H1 (cell line): Measurements from ENCODE around the gene SYNGR3.

Experiments
- BCL11A ChIP-seq, 2 experiments: IDR thresholded peaks; one replicate each; pipeline ENCODE4 v1.6.1; 2011; ENCODE audit warnings: low read depth in 2 of 2, low read length in 2 of 2, mild to moderate bottlenecking in 2 of 2
- CBX5 ChIP-seq: fragments of 300-800, 300-1000 bp; sonication (generic); IDR thresholded peaks from 2 replicates; pipeline ENCODE4 v1.7.1; 2016; ENCODE audit warnings: antibody characterized with exemption, low read length, low read depth
- KDM1A ChIP-seq: fragments of 200-600, 300-600 bp; sonication (generic); IDR thresholded peaks from 2 replicates; pipeline ENCODE4 v1.7.1; 2016; ENCODE audit warnings: mild to moderate bottlenecking, low read length, borderline replicate concordance
- MAFK ChIP-seq: IDR thresholded peaks from 2 replicates; pipeline ENCODE4 v1.6.1; 2012; ENCODE audit warnings: low read depth, mild to moderate bottlenecking, improper control_type of control experiment, low read length
- POLR2A ChIP-seq, 2 experiments: IDR thresholded peaks; 1 replicate in 1 of 2; 2 replicates in 1 of 2; pipeline ENCODE4 v1.6.1; 2011; ENCODE audit warnings: low read depth in 2 of 2, low read length in 2 of 2, mild to moderate bottlenecking in 2 of 2; ENCODE audit errors: control extremely low read depth in 1 of 2
- SP1 ChIP-seq: IDR thresholded peaks from 2 replicates; pipeline ENCODE4 v1.6.1; 2011; ENCODE audit warnings: low read depth, low read length
- TAF1 ChIP-seq: IDR thresholded peaks from 2 replicates; pipeline ENCODE4 v1.6.1; 2011; ENCODE audit warnings: mild to moderate bottlenecking, low read depth, low read length
- TBP ChIP-seq: IDR thresholded peaks from 2 replicates; pipeline ENCODE4 v1.6.1; 2011; ENCODE audit warnings: low read depth, low read length, improper control_type of control experiment
- TF ChIP-seq, protein P1 (sequence below), 3 experiments: IDR thresholded peaks; 1 replicate in 2 of 3; 2 replicates in 1 of 3; pipeline versions ENCODE4 v1.5.1 to v1.6.1; 2011; ENCODE audit warnings: low read length in 3 of 3, mild to moderate bottlenecking in 3 of 3, inconsistent platforms in 2 of 3, low read depth in 1 of 3, moderate library complexity in 1 of 3; ENCODE audit not compliant: insufficient read depth in 1 of 3; ENCODE audit errors: control extremely low read depth in 1 of 3
- TF ChIP-seq, protein P2 (sequence below): IDR thresholded peaks from 2 replicates; pipeline ENCODE4 v1.6.1; 2012; ENCODE audit warnings: low read length, inconsistent platforms

DNA sequence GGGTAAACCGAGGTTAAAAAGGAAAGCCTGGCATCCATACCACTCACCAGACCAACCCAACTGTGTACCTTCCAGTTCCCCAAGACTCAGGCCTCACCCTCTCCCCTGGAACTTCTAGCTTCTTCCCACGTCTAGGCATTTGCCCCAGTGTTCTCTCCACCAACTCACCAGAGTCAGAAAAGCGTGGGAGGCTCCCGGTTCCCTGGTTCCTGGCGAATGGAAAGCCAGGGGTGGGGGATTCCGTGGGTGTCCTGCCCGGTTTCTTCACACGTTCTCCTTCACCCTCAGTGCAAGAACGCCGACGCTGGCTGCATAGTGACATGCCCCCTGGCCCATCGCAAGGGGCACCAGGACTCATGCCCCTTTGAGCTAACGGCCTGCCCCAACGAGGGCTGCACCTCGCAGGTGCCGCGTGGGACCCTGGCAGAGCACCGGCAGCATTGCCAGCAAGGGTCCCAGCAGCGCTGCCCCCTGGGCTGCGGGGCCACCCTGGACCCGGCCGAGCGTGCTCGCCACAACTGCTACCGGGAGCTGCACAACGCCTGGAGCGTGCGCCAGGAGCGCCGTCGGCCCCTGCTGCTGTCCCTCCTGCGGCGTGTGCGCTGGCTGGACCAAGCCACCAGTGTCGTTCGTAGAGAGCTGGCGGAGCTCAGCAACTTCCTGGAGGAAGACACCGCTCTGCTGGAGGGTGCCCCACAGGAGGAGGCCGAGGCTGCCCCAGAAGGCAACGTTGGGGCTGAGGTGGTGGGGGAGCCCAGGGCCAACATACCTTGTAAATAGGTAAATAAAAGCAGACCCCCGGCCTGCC is 21.4 kb upstream of the SYNGR3 start:
- TF ChIP-seq TBP: no peak
- TF ChIP-seq, protein P1, sequence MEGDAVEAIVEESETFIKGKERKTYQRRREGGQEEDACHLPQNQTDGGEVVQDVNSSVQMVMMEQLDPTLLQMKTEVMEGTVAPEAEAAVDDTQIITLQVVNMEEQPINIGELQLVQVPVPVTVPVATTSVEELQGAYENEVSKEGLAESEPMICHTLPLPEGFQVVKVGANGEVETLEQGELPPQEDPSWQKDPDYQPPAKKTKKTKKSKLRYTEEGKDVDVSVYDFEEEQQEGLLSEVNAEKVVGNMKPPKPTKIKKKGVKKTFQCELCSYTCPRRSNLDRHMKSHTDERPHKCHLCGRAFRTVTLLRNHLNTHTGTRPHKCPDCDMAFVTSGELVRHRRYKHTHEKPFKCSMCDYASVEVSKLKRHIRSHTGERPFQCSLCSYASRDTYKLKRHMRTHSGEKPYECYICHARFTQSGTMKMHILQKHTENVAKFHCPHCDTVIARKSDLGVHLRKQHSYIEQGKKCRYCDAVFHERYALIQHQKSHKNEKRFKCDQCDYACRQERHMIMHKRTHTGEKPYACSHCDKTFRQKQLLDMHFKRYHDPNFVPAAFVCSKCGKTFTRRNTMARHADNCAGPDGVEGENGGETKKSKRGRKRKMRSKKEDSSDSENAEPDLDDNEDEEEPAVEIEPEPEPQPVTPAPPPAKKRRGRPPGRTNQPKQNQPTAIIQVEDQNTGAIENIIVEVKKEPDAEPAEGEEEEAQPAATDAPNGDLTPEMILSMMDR (IDR thresholded peaks at IDR 0.05; ENCODE audit: control extremely low read depth in 1 of 3, insufficient read depth in 1 of 3, low read depth in 1 of 3, low read length in 3 of 3): no peak
- no peak for TF ChIP-seq MAFK
- no peak for TF ChIP-seq TAF1
- no peak for TF ChIP-seq BCL11A (IDR thresholded peaks at IDR 0.05; ENCODE audit: low read depth in 2 of 2, low read length in 2 of 2)
- TF ChIP-seq POLR2A (IDR thresholded peaks at IDR 0.05; ENCODE audit: control extremely low read depth in 1 of 2, low read depth in 2 of 2, low read length in 2 of 2): no peak
- TF ChIP-seq CBX5: no peak
- no peak for TF ChIP-seq SP1
- TF ChIP-seq, protein P2, sequence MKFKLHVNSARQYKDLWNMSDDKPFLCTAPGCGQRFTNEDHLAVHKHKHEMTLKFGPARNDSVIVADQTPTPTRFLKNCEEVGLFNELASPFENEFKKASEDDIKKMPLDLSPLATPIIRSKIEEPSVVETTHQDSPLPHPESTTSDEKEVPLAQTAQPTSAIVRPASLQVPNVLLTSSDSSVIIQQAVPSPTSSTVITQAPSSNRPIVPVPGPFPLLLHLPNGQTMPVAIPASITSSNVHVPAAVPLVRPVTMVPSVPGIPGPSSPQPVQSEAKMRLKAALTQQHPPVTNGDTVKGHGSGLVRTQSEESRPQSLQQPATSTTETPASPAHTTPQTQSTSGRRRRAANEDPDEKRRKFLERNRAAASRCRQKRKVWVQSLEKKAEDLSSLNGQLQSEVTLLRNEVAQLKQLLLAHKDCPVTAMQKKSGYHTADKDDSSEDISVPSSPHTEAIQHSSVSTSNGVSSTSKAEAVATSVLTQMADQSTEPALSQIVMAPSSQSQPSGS: no peak
- TF ChIP-seq KDM1A: no peak
